Measurements from ENCODE around the gene VSIR.

GRCh38 chr10:71797533-71798307, 24.4 kb upstream of the VSIR start:
- no peak for TF ChIP-seq CTCF (IDR thresholded peaks at IDR 0.05; ENCODE audit: low read depth, low read length)
- TF ChIP-seq EZH2phosphoT487 (IDR thresholded peaks at IDR 0.05; ENCODE audit: low read depth): no peak
